Gastroesophageal sphincter (tissue), 4 donors: ENCODE data around the gene NAT9. TPM values are rescaled to one million over a fixed set of nuclear protein-coding genes. Genes with fewer than 3 reads are reported as not detected.

Experiments
- ATAC-seq: fragments of 150-250 bp; one replicate; pipeline ENCODE4 v1.9.1; 2016; ENCODE audit warnings: mild to moderate bottlenecking, moderate library complexity
- H3K27ac ChIP-seq, 4 donors: fragments of 200-600 bp; sonication (generic) in 3 of 4; 1 replicate in 3 of 4; 2 replicates in 1 of 4; pipeline ENCODE4 v1.5.1; 2016 to 2019
- H3K27me3 ChIP-seq: fragments of 200-600 bp; sonication (generic); one replicate; pipeline ENCODE4 v1.5.1; 2019
- H3K36me3 ChIP-seq, 2 donors: fragments of 200-600 bp; sonication (generic); one replicate each; pipeline ENCODE4 v1.5.1; 2019; ENCODE audit warnings: control low read depth in 1 of 2
- H3K4me1 ChIP-seq, 3 donors: fragments of 200-600 bp; sonication (generic); 1 replicate in 2 of 3; 2 replicates in 1 of 3; pipeline ENCODE4 v1.5.1; 2016 to 2019; ENCODE audit warnings: control low read depth in 2 of 3
- H3K4me3 ChIP-seq, 2 donors: fragments of 200-600 bp; sonication (generic); one replicate each; pipeline ENCODE4 v1.5.1; 2019; ENCODE audit warnings: mild to moderate bottlenecking in 1 of 2, moderate library complexity in 1 of 2
- H3K9me3 ChIP-seq, 3 donors: fragments of 200-600 bp; sonication (generic); one replicate each; pipeline ENCODE4 v1.5.1; 2017 to 2019; ENCODE audit warnings: control low read depth in 2 of 3
- EP300 ChIP-seq: sonication (generic); formaldehyde crosslinking; IDR thresholded peaks from one replicate; pipeline ENCODE4 v1.6.1; 2017; ENCODE audit warnings: antibody characterized with exemption, mild to moderate bottlenecking
- POLR2A ChIP-seq, 2 donors: fragments of 450-650 bp; IDR thresholded peaks; one replicate each; pipeline ENCODE4 v1.6.1; 2017; ENCODE audit warnings: antibody characterized with exemption in 2 of 2, mild to moderate bottlenecking in 2 of 2, moderate library complexity in 1 of 2
- POLR2AphosphoS5 ChIP-seq: sonication (generic); formaldehyde crosslinking; IDR thresholded peaks from one replicate; pipeline ENCODE4 v1.6.1; 2017; ENCODE audit warnings: antibody characterized with exemption
- WGBS, 2 donors: methylation state at CpG; one replicate each; pipeline ENCODE4 v1.1.5; 2018; ENCODE audit warnings: low coverage in 1 of 2; 5-methylcytosine and 5-hydroxymethylcytosine counted together
- total RNA-seq, 4 donors: library from RNA; depleted of rRNA; stranded (reverse); fragments of >200 nt; gene quantifications; one replicate each; pipeline ENCODE4 v1.1.0, GENCODE V29; 2016
- TF ChIP-seq, protein P1 (sequence below), 4 experiments: fragments of 200-600 bp in 2 of 4; fragments of 450-650 bp in 2 of 4; sonication (generic) in 1 of 4; IDR thresholded peaks; one replicate each; pipeline ENCODE4 v1.5.1; 2017 to 2019; ENCODE audit warnings: antibody characterized with exemption in 4 of 4, mild to moderate bottlenecking in 2 of 4, moderate library complexity in 2 of 4

Gene NAT9
- total RNA-seq, 4 donors from 2014 or later, result 21.7 to 34.7 (median 26.3) TPM

DNA sequence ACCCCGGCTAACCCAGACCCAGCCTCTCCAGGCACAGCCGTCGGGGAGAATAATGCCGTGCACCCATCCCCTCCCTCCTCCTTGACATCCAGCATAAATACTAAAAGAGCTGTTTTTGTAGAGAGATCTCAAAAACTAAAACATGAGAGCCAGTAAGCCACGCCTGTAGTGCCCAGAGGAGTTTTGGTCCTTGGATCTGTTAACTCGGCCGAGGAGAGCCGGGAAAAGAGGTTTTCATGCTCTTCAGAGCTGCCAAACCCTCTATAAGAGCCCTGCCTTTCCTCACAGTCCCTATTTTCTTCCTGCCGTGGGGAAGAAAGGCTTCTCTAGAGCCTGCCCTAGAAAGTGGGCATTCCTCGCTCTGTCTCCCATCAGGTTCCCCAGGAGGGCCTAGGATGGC is 30.2 kb upstream of the NAT9 start:
- ATAC-seq, result no peak
- H3K27ac ChIP-seq, result no peak overlapping the region
- peaks cover 0 to 2% (median 0%) of the 10 kb centered on the region in 3 donors for H3K4me1 ChIP-seq
- H3K4me3 ChIP-seq, result no peak overlapping the region
- H3K27me3 ChIP-seq, result no peaks in the 10 kb centered on the region
- H3K36me3 ChIP-seq, result peaks cover 0 to 83% of the 10 kb centered on the region in 2 donors
- H3K9me3 ChIP-seq, result no peaks in the 10 kb centered on the region
- TF ChIP-seq POLR2A (IDR thresholded peaks at IDR 0.05) (no peak), EP300 (no peak), POLR2AphosphoS5 (no peak)
- TF ChIP-seq, protein P1, sequence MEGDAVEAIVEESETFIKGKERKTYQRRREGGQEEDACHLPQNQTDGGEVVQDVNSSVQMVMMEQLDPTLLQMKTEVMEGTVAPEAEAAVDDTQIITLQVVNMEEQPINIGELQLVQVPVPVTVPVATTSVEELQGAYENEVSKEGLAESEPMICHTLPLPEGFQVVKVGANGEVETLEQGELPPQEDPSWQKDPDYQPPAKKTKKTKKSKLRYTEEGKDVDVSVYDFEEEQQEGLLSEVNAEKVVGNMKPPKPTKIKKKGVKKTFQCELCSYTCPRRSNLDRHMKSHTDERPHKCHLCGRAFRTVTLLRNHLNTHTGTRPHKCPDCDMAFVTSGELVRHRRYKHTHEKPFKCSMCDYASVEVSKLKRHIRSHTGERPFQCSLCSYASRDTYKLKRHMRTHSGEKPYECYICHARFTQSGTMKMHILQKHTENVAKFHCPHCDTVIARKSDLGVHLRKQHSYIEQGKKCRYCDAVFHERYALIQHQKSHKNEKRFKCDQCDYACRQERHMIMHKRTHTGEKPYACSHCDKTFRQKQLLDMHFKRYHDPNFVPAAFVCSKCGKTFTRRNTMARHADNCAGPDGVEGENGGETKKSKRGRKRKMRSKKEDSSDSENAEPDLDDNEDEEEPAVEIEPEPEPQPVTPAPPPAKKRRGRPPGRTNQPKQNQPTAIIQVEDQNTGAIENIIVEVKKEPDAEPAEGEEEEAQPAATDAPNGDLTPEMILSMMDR (IDR thresholded peaks at IDR 0.05), result no peak
- WGBS, 2 donors, result 86 to 97% methylated on average over 8 to 9 of the region's 10 CpGs

DNA sequence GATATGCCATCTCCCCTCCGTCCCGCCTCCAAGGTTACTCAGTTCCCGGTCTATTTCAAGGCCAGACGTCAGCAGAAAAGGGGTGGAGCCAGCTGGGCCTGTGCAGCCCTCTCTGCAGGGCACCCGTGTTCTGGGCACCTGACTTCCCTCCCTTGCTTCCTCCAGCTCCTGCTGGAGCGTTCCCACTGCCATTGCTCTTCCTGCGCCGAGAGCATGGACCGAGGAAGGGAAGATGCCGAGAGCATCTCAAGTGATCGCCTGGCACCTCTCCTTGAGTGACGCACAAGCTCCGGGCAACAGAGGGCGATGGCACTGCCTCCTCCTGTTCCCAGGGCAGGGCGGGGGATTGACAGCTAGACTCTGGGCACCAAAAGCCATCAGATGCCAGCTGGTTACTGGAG is 29.4 kb upstream of the NAT9 start:
- Histone ChIP-seq H3K4me3 (no peak overlapping the region), H3K36me3 (peaks cover 0 to 85% of the 10 kb centered on the region in 2 donors), H3K4me1 (no peaks in the 10 kb centered on the region), H3K9me3 (no peaks in the 10 kb centered on the region), H3K27ac (no peak overlapping the region), H3K27me3 (no peaks in the 10 kb centered on the region)
- TF ChIP-seq EP300 (no peak), POLR2AphosphoS5 (no peak), POLR2A (IDR thresholded peaks at IDR 0.05) (no peak)
- TF ChIP-seq, protein P1 (IDR thresholded peaks at IDR 0.05), result no peak
- ATAC-seq, result no peak
- WGBS, 2 donors, result no CpG with 5 or more reads among the region's 15 CpGs

DNA sequence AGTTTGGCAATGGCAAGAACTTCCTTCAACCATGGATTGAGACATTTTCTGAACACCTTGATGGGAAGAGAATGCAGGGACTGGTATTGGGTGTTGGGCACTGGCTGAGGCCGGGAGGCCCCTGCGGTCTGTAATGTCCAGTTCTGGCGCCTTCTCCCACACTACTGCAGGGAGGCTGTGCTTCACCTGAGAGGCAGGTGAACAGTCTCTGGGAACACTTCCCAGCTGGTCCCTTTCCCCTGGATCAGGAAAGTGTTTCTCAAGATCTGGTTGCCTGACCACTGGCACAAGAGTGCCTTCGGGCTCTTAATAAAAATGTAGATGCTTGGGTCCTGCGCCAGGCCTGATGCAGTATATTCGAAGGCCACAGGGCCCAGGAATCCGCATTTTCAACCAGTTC is 28.5 kb upstream of the NAT9 start:
- no peak overlapping the region for H3K4me3 ChIP-seq
- no peaks in the 10 kb centered on the region for H3K27me3 ChIP-seq
- H3K36me3 ChIP-seq, result peaks cover 0 to 85% of the 10 kb centered on the region in 2 donors
- no peak for ATAC-seq
- TF ChIP-seq EP300 (no peak), POLR2AphosphoS5 (no peak), POLR2A (IDR thresholded peaks at IDR 0.05) (no peak)
- TF ChIP-seq, protein P1 (IDR thresholded peaks at IDR 0.05), result no peak
- no peaks in the 10 kb centered on the region for H3K9me3 ChIP-seq
- H3K4me1 ChIP-seq, result no peaks in the 10 kb centered on the region
- 92% methylated on average over 4 of the region's 7 CpGs; no CpG with 5 or more reads in 1 of the 2 donors for WGBS, 2 donors
- no peak overlapping the region for H3K27ac ChIP-seq

DNA sequence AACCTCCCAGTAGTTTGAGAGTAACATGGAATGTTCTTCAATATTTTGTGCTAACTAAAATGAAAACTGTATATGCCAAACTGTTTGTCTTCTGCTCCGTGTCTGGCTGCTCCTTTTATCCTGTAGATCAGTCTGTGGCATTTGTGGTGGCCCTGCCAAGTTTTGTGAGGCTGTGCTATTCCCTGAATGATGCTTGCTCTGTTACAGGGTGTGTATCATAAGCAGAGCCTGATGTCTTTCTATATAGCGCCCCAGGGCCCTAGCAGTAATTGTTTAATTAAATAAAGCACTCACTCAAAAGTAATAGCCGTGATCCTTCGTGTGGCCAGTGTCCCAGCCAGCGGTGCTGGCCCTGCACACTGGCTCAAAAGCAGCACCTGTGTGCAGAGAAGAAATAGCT is 27.8 kb upstream of the NAT9 start:
- TF ChIP-seq POLR2AphosphoS5 (no peak), POLR2A (IDR thresholded peaks at IDR 0.05) (no peak), EP300 (no peak)
- TF ChIP-seq, protein P1 (IDR thresholded peaks at IDR 0.05), result no peak
- 22 to 63% methylated on average over 1 to 2 of the region's 5 CpGs for WGBS, 2 donors
- H3K27ac ChIP-seq, result no peak overlapping the region

DNA sequence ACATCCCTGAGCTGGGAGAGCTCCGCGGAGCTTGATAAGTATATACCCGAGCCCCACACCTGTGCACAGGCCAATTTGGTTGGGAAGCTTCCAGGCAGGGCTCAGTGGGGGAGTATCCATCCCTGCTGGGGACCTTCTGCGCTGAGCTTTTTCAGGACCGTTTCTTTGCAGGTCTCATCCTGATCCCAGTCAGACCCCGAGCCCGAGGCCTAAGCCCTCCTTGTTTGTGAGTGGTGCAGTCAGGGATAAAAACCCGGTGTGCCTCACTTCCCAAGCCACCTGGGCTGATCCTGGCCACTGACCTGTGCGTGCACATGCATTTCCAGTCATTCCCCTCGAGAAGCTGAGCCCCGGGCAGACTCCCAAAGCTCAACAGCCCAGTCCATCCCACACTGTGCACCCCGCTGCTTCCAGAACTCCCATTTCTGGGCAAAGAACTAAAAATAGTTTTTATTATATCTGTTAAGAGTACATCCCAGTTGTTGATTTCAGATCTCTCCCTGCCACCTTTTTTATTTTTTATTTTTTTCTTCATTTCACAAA is 27.3 kb upstream of the NAT9 start:
- no peak for ATAC-seq
- 86 to 94% methylated on average over 5 to 12 of the region's 12 CpGs for WGBS, 2 donors
- Histone ChIP-seq H3K36me3 (peaks cover 0 to 87% of the 10 kb centered on the region in 2 donors), H3K4me3 (no peak overlapping the region), H3K27ac (no peak overlapping the region), H3K27me3 (no peaks in the 10 kb centered on the region), H3K9me3 (no peaks in the 10 kb centered on the region), H3K4me1 (no peaks in the 10 kb centered on the region)
- no peak for TF ChIP-seq POLR2A (IDR thresholded peaks at IDR 0.05)
- TF ChIP-seq, protein P1 (IDR thresholded peaks at IDR 0.05), result no peak
- no peak for TF ChIP-seq EP300
- TF ChIP-seq POLR2AphosphoS5, result no peak

More for the DNA sequence above, 27.8 kb upstream of the NAT9 start:
- H3K27me3 ChIP-seq, result no peaks in the 10 kb centered on the region
- H3K4me3 ChIP-seq, result no peak overlapping the region
- H3K36me3 ChIP-seq, result peaks cover 0 to 87% of the 10 kb centered on the region in 2 donors
- no peaks in the 10 kb centered on the region for H3K4me1 ChIP-seq
- no peaks in the 10 kb centered on the region for H3K9me3 ChIP-seq
- no peak for ATAC-seq
